Endothelial cell of umbilical vein (primary cell): ENCODE results near the gene ZIC1.

Experiments used
- CTCF ChIP-seq, 2 donors: IDR thresholded peaks; 1 replicate in 1 of 2; 2 replicates in 1 of 2; pipeline ENCODE4 v1.5.1; 2011; ENCODE audit warnings: low read length in 2 of 2, mild to moderate bottlenecking in 2 of 2, moderate library complexity in 2 of 2, control low read depth in 1 of 2, inconsistent platforms in 1 of 2, low read depth in 1 of 2; ENCODE audit not compliant: insufficient read depth in 1 of 2; ENCODE audit errors: extremely low read depth in 1 of 2
- EZH2 ChIP-seq: IDR thresholded peaks from 2 replicates; pipeline ENCODE4 v1.6.1; 2012; ENCODE audit warnings: borderline replicate concordance, low read depth, mild to moderate bottlenecking, moderate library complexity, low read length, inconsistent platforms; ENCODE audit not compliant: severe bottlenecking
- FOS ChIP-seq: IDR thresholded peaks from 2 replicates; pipeline ENCODE4 v1.6.1; 2011; ENCODE audit warnings: mild to moderate bottlenecking, low read length, moderate library complexity, borderline replicate concordance; ENCODE audit not compliant: insufficient read depth
- GATA2 ChIP-seq: IDR thresholded peaks from 2 replicates; pipeline ENCODE4 v1.7.0; 2011; ENCODE audit warnings: low read depth, mild to moderate bottlenecking, moderate library complexity, mixed read lengths, low read length; ENCODE audit not compliant: insufficient read length, insufficient read depth
- JUN ChIP-seq: IDR thresholded peaks from 2 replicates; pipeline ENCODE4 v1.6.1; 2011; ENCODE audit warnings: borderline replicate concordance, low read depth; ENCODE audit not compliant: insufficient read length, insufficient read depth
- MAX ChIP-seq: IDR thresholded peaks from 2 replicates; pipeline ENCODE4 v1.6.1; 2011; ENCODE audit not compliant: insufficient read depth, insufficient read length
- MYC ChIP-seq: IDR thresholded peaks from one replicate; pipeline ENCODE4 v1.6.1; 2011; ENCODE audit warnings: mild to moderate bottlenecking, low read depth, low read length
- POLR2A ChIP-seq: IDR thresholded peaks from 2 replicates; pipeline ENCODE4 v1.6.1; 2012; ENCODE audit warnings: low read depth, mild to moderate bottlenecking, control low read depth, low read length
- POLR2AphosphoS5 ChIP-seq: IDR thresholded peaks from 2 replicates; pipeline ENCODE4 v1.6.1; 2012; ENCODE audit warnings: low read depth, mild to moderate bottlenecking, control low read depth, low read length, moderate library complexity; ENCODE audit not compliant: insufficient read depth

DNA sequence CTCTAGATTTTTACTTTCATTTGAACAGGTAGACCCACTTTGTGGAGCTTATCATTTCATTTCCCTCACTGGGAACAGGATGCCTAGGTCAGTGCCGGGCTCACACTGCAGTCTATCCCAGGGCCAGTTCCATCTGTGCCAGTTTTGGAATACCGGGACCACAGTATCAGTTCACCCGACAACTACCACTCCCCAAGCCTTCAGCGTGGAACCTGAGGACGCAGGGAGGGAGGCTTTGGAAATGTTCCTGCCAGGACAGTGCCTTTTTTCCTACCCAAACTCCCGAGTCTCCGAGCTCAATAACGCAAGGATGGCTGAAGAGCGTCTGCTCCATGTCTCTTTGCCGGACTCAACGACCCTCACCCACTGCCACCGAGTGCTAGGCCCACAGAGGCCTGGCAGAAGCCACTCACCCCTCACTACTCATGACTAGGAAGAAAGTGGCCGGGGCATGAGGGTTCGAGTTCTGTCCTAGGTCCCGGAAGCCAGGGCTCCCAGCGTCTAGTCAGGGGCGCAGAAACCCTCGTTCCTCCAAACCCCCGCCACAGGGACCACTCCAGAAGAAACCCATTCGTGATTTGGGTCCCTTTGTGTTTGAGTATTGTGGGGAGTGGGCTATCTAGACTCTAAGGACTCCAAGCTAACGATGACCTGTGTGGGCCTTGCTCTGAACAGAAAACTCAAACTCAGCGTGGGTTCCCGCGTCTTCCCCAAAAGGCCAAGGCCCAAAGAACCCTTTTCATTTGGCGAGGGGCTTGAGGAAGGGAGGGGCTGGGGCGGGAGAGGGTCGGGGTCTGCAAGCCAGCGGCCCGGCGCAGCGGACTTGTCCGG is 11.4 kb downstream of the ZIC1 start:
- TF ChIP-seq CTCF (IDR thresholded peaks at IDR 0.05; ENCODE audit: extremely low read depth in 1 of 2, insufficient read depth in 1 of 2, low read depth in 1 of 2, low read length in 2 of 2) (no peak), MAX (no peak), POLR2AphosphoS5 (no peak), POLR2A (no peak), MYC (no peak), EZH2 (no peak), JUN (no peak), FOS (no peak), GATA2 (no peak)
